HG02852 (cell line): ENCODE data around the gene TLE3.

Experiments
- ATAC-seq: cut with Tn5 transposase; IDR thresholded peaks from one replicate; pipeline ENCODE4 v1.9.1; 2021; ENCODE audit warnings: mild to moderate bottlenecking, moderate library complexity; ENCODE audit not compliant: unreplicated experiment

TLE3 gene

DNA sequence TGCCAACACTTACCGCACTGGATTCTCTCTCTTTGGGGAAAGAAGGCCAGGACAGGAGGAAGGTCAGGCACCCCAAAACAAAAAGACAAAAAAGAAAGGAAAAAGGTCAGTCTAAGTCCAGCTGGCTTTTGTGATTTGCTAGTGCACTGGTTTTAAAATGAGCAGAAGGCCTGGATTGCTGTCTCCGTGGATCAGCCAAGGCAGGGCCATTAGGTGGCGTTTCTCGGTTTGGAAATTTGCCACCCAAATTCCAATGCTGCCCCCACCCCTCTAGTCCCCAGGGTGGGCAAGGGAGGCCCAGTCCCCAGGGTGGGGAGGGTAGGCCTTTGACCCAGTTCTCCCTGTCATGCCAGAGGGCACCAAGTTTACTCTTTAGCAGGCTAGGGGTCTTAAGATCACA is 33.3 kb downstream of the TLE3 start:
- no peak for ATAC-seq

- no peak for ATAC-seq
Observed at GRCh38 chr15:70063980-70064379, 33.7 kb downstream of the TLE3 start.

- no peak for ATAC-seq
Observed at GRCh38 chr15:70063261-70063925, 34.3 kb downstream of the TLE3 start.

DNA sequence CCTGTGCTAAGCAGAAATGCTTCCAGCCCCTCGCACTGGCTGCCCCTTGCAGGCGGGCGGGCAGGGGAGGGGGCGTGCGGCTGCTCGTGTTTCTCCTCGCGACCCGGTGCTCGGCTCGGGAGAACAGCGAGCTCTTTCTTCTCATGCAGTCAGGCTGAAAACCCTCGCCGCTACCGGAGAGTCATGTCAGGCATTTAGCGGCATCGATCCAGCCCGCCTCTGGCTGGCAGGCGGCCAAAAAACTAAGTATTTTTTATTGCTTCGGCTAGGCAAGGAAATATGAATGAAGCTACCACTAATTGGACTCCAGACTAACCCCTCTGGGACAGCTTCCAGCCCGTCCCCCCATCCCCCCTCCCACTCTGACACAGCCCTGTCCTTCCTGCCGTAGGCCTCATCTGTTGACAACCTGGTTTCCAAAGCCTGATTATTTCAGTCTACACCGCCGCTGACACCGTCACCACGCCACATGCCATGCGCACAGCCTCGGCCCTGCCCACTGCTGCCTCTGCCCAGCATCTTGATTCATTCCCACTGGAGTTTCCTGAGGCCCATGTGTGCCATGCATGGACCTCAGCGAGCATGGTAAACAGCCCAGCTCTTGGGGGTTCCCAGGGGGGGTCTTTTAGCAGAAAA is 35.3 kb downstream of the TLE3 start:
- ATAC-seq = no peak

- ATAC-seq = no peak
Observed at GRCh38 chr15:70061696-70062270, 35.9 kb downstream of the TLE3 start.

DNA sequence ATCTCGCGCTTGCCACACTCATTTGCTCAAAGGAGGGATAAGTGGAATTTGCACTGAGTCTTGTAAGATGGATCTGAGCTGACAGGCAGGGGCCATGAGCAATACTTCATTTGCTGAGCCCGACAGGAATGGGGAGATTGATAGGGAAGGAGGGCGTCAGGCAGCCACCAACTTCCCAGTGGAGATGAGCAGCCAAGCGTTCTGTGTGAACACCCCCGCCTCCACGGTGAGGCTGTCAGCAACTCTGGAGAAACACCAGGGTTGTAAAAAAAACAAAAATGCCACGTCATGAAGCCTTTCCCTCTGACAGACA is 36.8 kb downstream of the TLE3 start:
- no peak for ATAC-seq

GRCh38 chr15:70060214-70060992 is 37.3 kb downstream of the TLE3 start:
- no peak for ATAC-seq

DNA sequence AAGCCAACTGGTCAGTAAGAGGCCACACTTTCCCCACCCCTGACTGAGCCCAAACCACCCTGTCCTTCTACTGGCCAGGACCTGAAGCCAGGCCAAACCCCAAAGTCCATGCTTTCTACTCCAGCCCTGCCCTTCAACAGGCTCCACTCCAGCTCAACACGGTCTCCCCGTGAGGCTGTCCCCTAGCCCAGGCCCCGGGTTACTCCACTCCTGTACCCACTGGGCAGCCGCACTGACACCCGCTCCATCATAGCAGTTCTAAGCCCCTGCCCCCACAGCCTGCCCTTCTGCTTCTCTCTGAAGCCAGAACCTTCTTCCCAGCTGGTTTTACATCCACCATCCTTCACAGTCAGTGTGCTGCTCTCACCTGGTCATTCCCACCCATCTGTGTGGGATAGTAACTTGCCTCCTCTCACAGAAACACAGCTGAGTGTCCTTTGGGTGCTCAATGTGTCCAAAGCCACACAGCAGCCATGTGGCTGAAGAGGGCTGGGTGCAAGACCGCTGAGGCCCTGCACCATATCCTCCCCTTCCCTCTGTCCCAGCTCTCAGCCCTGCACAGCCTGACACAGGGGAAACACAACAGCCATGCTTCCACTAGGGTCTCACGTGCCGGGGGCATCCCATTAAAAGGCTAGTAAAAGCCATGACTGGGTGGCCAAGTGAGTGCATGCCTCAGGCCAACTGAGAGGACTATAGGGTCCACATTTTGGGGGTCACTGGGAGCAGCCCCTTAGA is 38.1 kb downstream of the TLE3 start:
- ATAC-seq = no peak

GRCh38 chr15:70058642-70059360 is 38.9 kb downstream of the TLE3 start:
- no peak for ATAC-seq

GRCh38 chr15:70057931-70058641 is 39.6 kb downstream of the TLE3 start:
- ATAC-seq = no peak

- no peak for ATAC-seq
Observed at GRCh38 chr15:70056091-70056680, 41.5 kb downstream of the TLE3 start.

- no peak for ATAC-seq
Observed at GRCh38 chr15:70055601-70056051, 42.1 kb downstream of the TLE3 start.

DNA sequence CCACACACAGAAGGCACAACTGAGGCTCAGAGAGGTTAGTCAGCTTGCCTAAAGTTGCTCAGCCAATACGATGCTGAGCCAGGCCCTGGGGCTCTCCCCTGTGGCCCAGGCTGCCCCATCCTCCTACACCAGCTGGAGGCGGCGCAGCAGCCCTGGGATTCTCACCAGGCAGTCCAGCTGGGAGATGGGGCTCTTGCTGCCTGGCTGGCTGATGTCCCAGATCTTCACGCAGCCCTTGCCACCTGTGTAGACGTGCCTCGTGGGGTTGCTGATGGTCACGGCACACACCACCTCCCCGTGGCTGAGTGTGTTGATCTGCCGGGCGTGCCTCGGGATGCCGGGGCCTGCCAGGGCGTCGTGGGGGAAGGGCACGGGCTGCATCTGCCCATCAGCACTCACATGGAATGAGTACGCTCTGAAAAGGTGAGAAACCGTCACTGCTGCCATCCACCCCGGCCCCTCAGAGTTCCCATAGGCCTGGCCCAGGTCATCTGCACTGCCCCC is 42.8 kb downstream of the TLE3 start:
- ATAC-seq = no peak

DNA sequence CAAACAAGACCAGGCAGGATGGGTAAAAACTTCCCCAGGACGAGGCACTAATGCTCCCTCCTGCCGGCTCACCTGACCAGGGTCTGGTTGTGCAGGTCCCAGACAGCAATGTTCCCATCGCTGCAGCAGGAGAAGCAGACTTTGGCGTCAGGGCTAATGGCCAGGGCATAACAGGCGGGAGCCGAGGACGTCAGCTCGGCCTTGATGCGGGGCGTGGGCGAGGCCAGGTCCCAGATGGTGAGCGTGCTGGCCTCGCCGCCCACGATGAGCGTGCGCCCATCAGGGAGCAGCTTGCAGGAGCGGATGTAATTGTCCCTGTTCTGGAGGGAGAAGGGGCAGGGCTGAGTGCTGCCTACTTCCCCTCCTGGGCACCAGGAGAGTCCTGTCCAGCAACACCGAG is 43.4 kb downstream of the TLE3 start:
- no peak for ATAC-seq

DNA sequence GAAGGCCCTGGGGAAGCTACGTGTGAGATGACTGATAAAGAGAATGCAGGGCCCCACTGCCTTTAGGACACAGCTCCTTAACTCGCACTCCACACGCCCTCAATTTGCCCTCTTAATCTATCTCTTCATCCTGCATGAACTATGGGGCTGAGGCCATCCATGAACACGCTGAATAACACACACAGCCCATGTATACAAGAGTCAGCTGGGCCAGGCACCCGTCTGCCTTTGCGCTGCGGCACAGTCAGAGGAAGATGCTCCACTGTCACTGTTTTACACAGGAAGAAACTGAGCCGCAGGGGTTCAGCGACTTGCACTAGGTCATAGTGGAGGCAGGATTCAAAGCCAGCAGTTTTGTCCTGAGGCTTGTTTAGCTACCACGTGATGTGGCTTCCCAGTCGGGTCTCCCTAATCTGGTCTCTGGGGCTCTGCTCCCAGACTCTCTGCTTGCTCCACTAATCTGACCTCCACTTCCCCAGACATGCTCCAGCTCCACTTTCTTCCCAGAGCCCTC is 43.9 kb downstream of the TLE3 start:
- no peak for ATAC-seq

DNA sequence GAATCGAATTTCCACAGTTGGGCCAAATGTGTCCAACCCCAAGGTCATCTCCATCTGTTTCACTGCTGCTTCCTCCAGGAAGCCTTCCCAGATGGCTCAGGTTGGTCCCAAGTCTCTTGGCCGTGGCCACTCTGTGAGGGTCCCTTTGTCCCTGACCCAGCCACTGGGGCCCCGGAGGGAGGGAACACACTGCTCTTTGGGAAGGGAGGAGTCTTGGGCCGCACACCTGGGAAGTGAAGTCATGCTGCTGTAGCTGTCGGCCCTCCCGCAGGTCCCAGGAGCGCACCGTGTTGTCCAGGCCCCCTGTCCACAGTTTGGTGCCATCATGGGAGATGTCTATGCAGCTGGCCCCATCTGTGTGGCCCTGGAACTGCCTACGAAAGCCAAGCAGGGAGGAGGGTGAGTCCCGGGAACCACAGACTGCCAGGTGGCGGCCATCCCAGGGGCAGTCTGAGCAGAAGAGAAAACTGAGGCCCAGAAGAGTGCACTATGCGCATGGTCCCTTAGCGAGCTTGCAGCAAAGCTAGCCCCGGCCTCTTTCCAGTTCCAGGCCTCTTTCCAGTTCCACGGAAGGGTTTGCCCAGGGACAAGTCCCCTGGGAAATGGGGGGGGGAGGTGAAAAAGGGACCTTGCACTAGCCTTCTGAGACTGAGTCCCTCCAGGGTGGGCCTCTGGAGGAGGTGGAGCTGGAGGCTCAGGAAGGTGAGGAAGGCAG is 44.6 kb downstream of the TLE3 start:
- no peak for ATAC-seq

DNA sequence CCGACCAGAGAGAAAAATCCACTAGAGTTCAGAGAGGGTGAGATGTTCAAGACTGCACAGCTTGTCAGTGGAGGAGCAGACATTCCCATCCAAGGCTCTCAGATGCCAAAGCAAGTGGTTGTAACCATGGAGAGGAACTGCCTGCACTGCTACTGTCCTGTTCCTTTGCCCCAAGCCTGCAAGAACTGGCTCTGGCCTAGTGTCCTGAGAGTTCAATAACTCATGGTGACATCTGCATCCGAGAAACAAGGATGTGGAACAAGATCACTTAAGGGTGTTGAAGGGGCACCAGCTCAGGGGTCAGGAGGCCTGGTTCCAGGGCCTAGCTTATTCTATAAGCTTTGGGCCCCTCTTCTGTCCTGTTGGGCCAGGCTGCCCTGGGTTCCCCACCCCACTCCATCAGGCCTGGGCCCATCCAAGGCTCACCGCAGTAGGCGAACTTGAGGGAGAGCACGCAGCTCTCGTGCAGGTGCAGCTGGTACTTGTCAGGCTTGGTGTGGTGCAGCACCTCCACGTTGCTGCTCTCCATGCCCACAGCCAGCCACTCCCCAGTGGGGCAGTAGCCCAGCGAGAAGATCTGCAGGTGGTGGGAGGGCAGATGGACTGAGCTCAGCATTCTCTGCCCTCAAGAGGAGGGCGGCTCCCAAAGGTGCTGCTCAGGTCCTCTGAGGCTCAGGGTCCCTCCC is 45.6 kb downstream of the TLE3 start:
- no peak for ATAC-seq

- no peak for ATAC-seq
Observed at GRCh38 chr15:70050970-70051369, 46.7 kb downstream of the TLE3 start.
